GM10266 (cell line): ENCODE results near the gene PRXL2A.
"Not testable (repeated sequence)": the region's sequence is repeated elsewhere in the genome, so short reads cannot be mapped to it uniquely, and the experiment has no call there.

Experiments used
- DNase-seq: peaks from one replicate; pipeline ENCODE4 v3.0.0; 2012; ENCODE audit errors: extremely low spot score
- TF ChIP-seq, protein P1 (sequence below): IDR thresholded peaks from 2 replicates; pipeline ENCODE4 v1.5.1; 2012; ENCODE audit warnings: mild to moderate bottlenecking, low read depth; ENCODE audit not compliant: control insufficient read depth, insufficient read depth; ENCODE audit errors: missing control alignments

PRXL2A gene, protein sequence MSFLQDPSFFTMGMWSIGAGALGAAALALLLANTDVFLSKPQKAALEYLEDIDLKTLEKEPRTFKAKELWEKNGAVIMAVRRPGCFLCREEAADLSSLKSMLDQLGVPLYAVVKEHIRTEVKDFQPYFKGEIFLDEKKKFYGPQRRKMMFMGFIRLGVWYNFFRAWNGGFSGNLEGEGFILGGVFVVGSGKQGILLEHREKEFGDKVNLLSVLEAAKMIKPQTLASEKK

DNA sequence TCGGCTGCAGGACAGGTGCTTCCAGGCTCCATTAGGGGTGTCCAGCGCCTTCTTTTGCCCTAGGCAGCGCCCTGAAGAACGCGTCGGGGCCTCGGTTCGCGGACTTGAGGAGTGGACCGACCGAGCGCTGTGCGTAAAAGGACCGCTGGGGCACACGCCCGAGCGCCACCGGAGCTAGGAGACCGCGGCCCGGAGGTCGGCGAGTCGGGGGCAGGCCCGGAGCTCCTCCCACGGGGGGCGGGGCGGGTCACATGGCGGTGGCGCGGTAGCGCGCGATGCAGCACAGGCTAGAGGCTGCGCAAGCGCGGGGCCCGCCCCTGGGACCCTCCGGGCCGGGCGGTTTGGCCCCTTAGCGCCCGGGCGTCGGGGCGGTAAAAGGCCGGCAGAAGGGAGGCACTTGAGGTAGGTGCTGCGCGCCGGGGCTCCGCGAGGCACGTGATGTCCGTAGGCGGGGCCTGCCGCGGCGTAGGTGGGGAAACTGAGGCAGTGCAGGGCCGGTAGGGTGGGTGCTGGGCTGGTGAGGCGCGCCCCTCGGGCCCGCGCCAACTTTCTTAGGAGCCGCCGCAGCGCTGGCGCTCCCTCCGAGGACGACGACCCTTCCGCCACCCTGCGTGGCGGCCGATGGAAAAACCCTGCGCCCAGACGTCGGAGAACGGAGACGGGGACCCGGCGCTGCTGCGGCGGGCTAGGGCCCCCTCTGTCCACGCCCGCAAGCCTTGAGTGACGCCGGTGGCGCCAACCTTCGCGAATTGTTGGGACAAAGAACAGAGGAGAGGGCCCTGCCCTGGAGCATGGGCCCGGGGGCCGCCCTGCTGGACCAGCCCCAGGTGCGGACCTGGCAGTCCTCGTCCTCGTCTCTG is at the start of gene PRXL2A:
PRXL2A (plus strand) TSS at position 310 of the 860 bp plus-strand sequence. CDS start 11,917 bp downstream, outside the sequence.
- TF ChIP-seq, protein P1, sequence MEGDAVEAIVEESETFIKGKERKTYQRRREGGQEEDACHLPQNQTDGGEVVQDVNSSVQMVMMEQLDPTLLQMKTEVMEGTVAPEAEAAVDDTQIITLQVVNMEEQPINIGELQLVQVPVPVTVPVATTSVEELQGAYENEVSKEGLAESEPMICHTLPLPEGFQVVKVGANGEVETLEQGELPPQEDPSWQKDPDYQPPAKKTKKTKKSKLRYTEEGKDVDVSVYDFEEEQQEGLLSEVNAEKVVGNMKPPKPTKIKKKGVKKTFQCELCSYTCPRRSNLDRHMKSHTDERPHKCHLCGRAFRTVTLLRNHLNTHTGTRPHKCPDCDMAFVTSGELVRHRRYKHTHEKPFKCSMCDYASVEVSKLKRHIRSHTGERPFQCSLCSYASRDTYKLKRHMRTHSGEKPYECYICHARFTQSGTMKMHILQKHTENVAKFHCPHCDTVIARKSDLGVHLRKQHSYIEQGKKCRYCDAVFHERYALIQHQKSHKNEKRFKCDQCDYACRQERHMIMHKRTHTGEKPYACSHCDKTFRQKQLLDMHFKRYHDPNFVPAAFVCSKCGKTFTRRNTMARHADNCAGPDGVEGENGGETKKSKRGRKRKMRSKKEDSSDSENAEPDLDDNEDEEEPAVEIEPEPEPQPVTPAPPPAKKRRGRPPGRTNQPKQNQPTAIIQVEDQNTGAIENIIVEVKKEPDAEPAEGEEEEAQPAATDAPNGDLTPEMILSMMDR: no peak
- peak; percentile 95 for DNase-seq

DNA sequence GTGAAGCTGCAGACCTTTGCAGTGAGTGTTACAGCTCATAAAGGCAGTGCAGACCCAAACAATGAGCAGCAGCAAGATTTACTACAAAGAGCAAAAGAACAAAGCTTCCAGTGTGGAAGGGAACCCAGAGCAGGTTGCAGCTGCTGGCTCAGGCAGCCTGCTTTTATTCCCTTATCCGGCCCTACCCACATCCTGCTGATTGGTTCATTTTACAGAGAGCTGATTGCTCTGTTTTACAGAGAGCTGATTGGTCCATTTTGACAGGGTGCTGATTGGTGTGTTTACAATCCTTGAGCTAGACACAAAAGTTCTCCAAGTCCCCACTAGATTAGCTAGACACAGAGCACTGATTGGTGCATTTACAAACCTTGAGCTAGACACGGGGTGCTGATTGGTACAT is 49.4 kb upstream of the PRXL2A start:
- not testable (repeated sequence) for DNase-seq

DNA sequence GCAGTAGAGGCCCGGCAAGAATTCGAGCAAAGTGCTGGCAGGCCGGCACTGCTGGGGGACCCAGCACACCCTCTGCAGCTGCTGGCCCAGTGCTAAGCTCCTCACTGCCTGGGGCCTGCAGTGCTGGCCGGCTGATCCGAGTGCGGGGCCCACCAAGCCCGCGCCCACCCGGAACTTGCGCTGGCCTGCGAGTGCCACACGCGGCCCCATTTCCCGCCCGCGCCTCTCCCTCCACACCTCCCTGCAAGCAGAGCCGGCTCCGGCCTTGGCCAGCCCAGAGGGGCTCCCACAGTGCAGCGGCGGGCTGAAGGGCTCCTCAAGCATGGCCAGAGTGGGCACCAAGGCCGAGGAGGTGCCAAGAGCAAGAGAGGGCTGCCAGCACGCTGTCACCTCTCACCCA is 48.7 kb upstream of the PRXL2A start:
- DNase-seq: no peak
- TF ChIP-seq, protein P1: no peak

DNA sequence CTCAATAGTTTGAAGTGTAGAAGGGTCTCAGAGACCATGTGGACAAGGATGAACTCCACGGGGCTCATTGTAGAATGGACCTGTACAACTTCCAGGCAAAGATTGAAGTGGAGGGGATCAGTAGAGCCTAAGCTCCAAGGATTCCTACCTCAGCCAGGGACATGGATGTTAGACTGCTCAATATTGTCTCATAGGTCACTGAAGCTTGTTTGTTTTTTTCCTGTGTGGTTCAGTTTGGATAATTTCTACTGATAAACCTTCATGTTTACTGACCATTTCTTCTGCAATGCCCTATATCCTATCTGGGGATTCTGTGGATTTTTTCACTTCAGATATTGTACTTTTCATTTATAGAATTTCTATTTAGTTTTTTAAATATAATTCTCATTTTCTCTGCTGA is 42.8 kb upstream of the PRXL2A start:
- DNase-seq: no peak
- TF ChIP-seq, protein P1: no peak

DNA sequence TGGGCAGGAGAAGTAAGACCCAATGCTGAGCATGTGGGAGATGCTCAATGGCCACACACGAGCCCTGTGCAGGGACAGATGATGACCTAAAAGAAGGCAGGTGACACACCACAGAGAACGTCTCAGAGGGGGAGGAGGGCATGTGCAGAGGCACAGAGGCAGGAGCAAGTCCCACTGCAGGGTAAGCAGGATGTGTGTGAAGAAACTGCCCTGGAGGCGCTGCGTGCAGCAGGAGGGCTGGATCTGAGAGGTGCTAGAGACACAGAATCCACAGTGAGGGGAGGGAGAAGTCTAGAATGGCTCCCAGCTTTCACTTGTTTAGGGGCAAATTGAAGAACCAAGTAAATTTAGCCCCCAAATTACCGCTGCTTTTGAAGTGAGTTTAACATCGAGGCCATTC is 36.9 kb upstream of the PRXL2A start:
- DNase-seq: no peak
- TF ChIP-seq, protein P1: no peak

DNA sequence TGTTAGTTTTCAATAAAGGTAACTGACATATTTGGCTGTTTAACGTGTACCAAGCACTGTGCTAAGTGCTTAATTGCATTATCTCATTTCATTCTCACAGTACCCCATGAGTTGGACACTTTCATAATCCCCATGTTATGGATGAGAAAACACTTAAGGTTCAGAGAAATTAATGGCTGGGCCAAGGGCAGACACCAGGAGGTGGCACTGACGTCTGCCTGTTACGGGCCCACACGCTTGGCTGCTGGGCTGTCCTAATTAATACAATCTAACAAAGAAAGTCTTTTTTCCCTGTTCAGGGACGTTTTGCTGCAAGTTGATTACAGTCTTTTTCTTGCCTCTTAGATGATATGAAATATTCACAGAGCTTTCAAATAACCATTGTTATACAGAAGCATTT is 35.7 kb upstream of the PRXL2A start:
- TF ChIP-seq, protein P1: no peak

DNA sequence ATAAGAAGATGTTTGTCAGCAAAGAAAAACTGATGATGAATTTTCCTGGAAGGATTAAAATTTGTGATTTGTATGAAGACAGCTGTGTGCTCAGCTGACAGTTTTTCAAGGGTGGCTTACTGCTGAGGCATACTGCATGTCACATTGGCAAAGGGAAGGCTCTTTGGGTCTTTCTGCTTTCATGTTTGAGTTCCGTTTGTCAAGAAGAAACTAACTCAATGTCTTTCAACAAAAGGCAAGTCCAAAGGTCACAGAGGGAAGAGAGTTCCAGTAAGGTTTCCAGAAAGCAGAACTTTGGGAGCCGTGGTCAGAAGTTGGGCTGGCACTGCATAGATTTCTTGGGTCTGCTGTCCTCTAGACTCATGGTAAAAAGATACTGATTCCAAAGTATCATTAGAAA is 34.8 kb upstream of the PRXL2A start:
- DNase-seq: no peak
- TF ChIP-seq, protein P1: no peak

More for the DNA sequence above, 35.7 kb upstream of the PRXL2A start:
- no peak for DNase-seq
